ENCODE results near the gene NFATC3.
"Not testable (repeated sequence)": the region's sequence is repeated elsewhere in the genome, so short reads cannot be mapped to it uniquely, and the experiment has no call there.

The NFATC3 gene

DNA sequence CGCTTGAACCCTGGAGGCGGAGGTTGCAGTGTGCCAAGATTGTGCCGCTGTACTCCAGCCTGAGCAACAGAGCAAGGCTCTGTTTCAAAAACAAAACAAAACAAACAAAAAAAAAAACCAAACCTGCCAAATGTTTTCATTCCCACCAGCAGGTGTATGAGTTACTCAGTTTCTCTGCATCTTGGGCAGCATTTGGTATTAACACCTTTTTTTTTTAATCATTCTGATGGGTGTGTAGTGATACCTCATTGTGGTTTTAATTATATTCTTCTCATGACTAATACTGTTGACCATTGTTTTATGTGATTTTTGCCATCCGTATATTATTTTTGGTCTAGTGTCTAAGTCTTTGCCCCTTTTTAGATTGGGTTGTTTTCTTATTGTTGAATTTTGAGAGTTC lies 15.3 kb downstream of the NFATC3 start:
- DNase-seq (ENCODE audit: low read depth): no peak
- no peak overlapping the region for H3K4me3 ChIP-seq (ENCODE audit: low read depth, low read length)
- TF ChIP-seq MYC (IDR thresholded peaks at IDR 0.05; ENCODE audit: low read depth, low read length): no peak
- no peak for TF ChIP-seq POLR2A (IDR thresholded peaks at IDR 0.05; ENCODE audit: extremely low read depth, insufficient read length)
- TF ChIP-seq, protein P1, sequence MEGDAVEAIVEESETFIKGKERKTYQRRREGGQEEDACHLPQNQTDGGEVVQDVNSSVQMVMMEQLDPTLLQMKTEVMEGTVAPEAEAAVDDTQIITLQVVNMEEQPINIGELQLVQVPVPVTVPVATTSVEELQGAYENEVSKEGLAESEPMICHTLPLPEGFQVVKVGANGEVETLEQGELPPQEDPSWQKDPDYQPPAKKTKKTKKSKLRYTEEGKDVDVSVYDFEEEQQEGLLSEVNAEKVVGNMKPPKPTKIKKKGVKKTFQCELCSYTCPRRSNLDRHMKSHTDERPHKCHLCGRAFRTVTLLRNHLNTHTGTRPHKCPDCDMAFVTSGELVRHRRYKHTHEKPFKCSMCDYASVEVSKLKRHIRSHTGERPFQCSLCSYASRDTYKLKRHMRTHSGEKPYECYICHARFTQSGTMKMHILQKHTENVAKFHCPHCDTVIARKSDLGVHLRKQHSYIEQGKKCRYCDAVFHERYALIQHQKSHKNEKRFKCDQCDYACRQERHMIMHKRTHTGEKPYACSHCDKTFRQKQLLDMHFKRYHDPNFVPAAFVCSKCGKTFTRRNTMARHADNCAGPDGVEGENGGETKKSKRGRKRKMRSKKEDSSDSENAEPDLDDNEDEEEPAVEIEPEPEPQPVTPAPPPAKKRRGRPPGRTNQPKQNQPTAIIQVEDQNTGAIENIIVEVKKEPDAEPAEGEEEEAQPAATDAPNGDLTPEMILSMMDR (IDR thresholded peaks at IDR 0.05; ENCODE audit: low read depth, low read length): no peak
- TF ChIP-seq, protein P2, sequence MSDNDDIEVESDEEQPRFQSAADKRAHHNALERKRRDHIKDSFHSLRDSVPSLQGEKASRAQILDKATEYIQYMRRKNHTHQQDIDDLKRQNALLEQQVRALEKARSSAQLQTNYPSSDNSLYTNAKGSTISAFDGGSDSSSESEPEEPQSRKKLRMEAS (IDR thresholded peaks at IDR 0.05; ENCODE audit: low read depth, low read length): no peak

DNA sequence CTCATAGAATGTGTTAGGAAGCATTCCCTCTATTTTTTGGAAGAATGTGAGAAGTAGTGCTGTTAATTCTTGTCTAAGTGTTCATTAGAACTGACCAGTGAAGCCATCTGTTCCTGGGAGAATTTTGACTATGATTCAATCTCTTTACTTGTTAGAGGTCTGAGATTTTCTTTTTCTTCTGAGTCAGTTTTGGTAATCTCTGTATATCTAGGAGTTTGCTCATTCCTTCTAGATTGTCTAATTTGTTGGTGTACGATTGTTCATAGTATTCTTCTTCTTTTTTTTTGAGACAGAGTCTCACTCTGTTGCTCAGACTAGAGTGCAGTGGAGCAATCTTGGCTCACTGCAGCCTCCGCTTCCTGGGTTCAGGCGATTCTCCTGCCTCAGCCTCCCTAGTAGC lies 20.4 kb downstream of the NFATC3 start:
- TF ChIP-seq, protein P2 (IDR thresholded peaks at IDR 0.05; ENCODE audit: low read depth, low read length): no peak
- TF ChIP-seq, protein P1 (IDR thresholded peaks at IDR 0.05; ENCODE audit: low read depth, low read length): no peak
- TF ChIP-seq MYC (IDR thresholded peaks at IDR 0.05; ENCODE audit: low read depth, low read length): no peak
- no peak overlapping the region for H3K4me3 ChIP-seq (ENCODE audit: low read depth, low read length)
- no peak for DNase-seq (ENCODE audit: low read depth)

DNA sequence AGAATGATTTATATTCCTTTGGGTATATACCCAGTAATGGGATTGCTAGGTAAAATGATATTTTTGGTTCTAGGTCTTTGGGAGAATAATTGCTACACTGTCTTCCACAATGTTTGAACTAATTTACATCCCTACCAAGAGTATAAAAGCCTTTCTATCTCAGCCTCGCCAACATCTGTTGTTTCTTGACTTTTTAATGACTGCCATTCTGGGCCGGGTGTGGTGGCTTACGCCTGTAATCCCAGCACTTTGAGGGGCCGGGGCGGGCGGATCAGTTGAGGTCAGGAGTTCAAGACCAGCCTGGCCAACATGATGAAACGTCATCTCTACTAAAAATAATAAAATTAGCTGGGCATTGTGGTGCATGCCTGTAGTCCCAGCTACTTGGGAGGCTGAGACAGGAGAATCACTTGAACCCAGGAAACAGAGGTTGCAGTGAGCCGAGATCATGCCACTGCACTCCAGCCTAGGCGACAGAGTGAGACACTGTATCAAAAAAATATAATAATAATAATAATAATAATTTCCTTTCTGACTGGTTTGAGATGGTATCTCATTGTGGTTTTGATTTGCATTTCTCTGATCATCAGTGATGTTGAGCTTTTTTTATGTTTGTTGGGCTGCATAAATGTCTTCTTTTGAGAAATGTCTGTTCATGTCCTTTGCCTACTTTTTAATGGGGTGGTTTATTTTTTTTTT lies 22.2 kb downstream of the NFATC3 start:
- not testable (repeated sequence) for DNase-seq (ENCODE audit: low read depth); H3K4me3 ChIP-seq (ENCODE audit: low read depth, low read length)

DNA sequence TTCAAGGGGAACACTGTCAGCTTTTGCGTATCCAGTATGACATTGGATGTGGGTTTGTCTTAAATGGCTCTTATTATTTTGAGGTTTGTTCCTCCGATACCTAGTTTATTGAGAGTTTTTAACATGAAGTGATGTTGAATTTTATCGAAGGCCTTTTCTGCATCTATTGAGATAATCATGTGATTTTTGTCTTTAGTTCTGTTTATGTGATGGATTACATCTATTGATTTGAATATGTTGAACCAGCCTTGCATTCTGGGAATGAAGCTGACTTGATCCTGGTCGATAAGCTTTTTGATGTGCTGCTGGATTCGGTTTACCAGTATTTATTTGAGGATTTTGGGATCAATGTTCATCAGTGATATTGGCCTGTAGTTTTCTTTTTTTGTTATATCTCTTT lies 24.0 kb downstream of the NFATC3 start:
- H3K4me3 ChIP-seq (ENCODE audit: low read depth, low read length); DNase-seq (ENCODE audit: low read depth): not testable (repeated sequence)

DNA sequence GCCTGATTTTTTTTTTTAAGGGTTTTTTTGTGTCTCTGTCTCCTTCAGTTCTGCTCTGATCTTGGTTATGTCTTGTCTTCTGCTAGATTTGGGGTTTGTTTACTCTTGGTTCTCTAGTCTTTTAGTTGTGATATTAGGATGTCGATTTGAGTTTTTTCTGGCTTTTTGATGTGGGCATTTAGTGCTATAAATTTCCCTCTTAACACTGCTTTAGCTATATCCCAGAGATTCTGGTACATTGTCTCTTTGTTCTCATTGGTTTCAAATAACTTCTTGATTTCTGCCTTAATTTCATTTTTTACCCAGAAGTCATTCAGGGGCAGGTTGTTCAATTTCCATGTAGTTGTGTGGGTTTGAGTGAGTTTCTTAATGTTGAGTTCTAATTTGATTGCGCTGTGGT lies 25.4 kb downstream of the NFATC3 start:
- not testable (repeated sequence) for DNase-seq (ENCODE audit: low read depth); H3K4me3 ChIP-seq (ENCODE audit: low read depth, low read length)

DNA sequence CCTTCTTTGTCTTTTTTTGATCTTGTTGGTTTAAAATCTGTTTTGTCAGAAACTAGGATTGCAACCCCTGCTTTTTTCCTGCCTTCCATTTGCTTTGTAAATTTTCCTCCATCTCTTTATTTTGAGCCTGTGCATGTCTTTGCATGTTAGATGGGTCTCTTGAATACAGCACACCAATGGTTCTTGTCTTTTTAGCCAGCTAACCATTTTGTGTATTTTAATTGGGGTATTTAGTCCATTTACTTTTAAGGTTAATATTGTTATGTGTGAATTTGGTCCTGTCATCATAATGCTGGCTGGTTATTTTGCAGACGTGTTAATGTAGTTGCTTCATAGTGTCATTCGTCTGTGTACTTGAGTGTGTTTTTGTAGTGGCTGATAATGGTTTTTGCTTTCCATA lies 26.2 kb downstream of the NFATC3 start:
- H3K4me3 ChIP-seq (ENCODE audit: low read depth, low read length): no peak overlapping the region
- TF ChIP-seq, protein P2 (IDR thresholded peaks at IDR 0.05; ENCODE audit: low read depth, low read length): no peak
- TF ChIP-seq POLR2A (IDR thresholded peaks at IDR 0.05; ENCODE audit: extremely low read depth, insufficient read length): no peak
- TF ChIP-seq MYC (IDR thresholded peaks at IDR 0.05; ENCODE audit: low read depth, low read length): no peak
- TF ChIP-seq, protein P1 (IDR thresholded peaks at IDR 0.05; ENCODE audit: low read depth, low read length): no peak
- DNase-seq (ENCODE audit: low read depth): no peak

DNA sequence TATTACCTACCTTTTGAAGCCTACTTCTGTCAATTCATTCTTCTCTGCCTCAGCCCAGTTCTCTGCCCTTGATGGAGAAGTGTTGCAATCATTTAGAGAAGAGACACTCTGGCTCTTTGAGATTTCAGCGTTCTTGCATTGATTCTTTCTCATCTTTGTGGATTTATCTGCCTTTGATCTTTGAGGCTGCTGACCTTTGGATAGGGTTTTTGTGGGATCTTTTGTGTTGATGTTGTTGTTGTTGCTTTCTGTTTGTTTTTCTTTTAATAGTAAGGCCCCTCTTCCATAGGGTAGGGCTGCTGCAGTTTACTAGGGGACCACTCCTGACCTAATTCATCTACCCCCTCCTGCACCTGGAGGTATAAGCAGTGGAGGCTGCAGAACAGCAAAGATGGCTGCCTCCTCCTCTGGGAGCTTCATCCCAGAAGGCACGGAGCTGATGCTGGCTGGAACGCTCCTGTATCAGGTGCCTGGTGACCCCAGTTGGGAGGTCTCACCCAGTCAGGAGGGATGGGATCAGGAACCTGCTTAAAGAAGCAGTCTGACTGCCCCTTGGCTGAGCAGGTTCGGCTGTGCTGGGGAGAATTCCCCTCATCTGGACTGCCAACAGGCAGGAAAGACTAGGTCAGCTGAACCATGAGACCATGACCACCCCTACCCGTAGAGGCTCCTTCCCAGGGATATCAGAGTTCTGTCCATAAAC lies 28.0 kb downstream of the NFATC3 start:
- no peak overlapping the region for H3K4me3 ChIP-seq (ENCODE audit: low read depth, low read length)
- peak; percentile 43 for DNase-seq (ENCODE audit: low read depth)
- TF ChIP-seq, protein P2 (IDR thresholded peaks at IDR 0.05; ENCODE audit: low read depth, low read length): no peak
- TF ChIP-seq POLR2A (IDR thresholded peaks at IDR 0.05; ENCODE audit: extremely low read depth, insufficient read length) (no peak), MYC (IDR thresholded peaks at IDR 0.05; ENCODE audit: low read depth, low read length) (no peak)
- TF ChIP-seq, protein P1 (IDR thresholded peaks at IDR 0.05; ENCODE audit: low read depth, low read length): no peak
